ENCODE results near the gene LHFPL2.

LHFPL2 gene

GRCh38 chr5:78500871-78501270 is 147.7 kb downstream of the LHFPL2 start:
- no peak for DNase-seq (ENCODE audit: low spot score)

GRCh38 chr5:78500028-78500427 is 148.5 kb downstream of the LHFPL2 start:
- no peak for DNase-seq (ENCODE audit: low spot score)

- no peak for DNase-seq (ENCODE audit: low spot score)
Measured at GRCh38 chr5:78499485-78499884, 149.1 kb downstream of the LHFPL2 start.

- no peak for DNase-seq (ENCODE audit: low spot score)
Measured at GRCh38 chr5:78497573-78498533, 150.7 kb downstream of the LHFPL2 start.

- DNase-seq (ENCODE audit: low spot score) = no peak
Measured at GRCh38 chr5:78496373-78496772, 152.2 kb downstream of the LHFPL2 start.

GRCh38 chr5:78495800-78496199 is 152.8 kb downstream of the LHFPL2 start:
- DNase-seq (ENCODE audit: low spot score) = no peak

GRCh38 chr5:78492650-78493049 is 155.9 kb downstream of the LHFPL2 start:
- DNase-seq (ENCODE audit: low spot score) = no peak

- no peak for DNase-seq (ENCODE audit: low spot score)
Measured at GRCh38 chr5:78492224-78492623, 156.3 kb downstream of the LHFPL2 start.

GRCh38 chr5:78490709-78491485 is 157.7 kb downstream of the LHFPL2 start:
- no peak for DNase-seq (ENCODE audit: low spot score)

GRCh38 chr5:78487846-78488245 is 160.7 kb downstream of the LHFPL2 start:
- DNase-seq (ENCODE audit: low spot score) = no peak

GRCh38 chr5:78486218-78486617 is 162.4 kb downstream of the LHFPL2 start:
- DNase-seq (ENCODE audit: low spot score) = no peak

- DNase-seq (ENCODE audit: low spot score) = peak; percentile 53
Measured at GRCh38 chr5:78483809-78484521, 164.6 kb downstream of the LHFPL2 start.

- DNase-seq (ENCODE audit: low spot score) = no peak
Measured at GRCh38 chr5:78482948-78483347, 165.6 kb downstream of the LHFPL2 start.

GRCh38 chr5:78476795-78477194 is 171.8 kb downstream of the LHFPL2 start:
- no peak for DNase-seq (ENCODE audit: low spot score)

GRCh38 chr5:78475370-78475769 is 173.2 kb downstream of the LHFPL2 start:
- no peak for DNase-seq (ENCODE audit: low spot score)

GRCh38 chr5:78473751-78474150 is 174.8 kb downstream of the LHFPL2 start:
- DNase-seq (ENCODE audit: low spot score) = no peak

GRCh38 chr5:78472469-78473106 is 176.0 kb downstream of the LHFPL2 start:
- peak; percentile 31 for DNase-seq (ENCODE audit: low spot score)

- DNase-seq (ENCODE audit: low spot score) = no peak
Measured at GRCh38 chr5:78471896-78472295, 176.7 kb downstream of the LHFPL2 start.

- peak; percentile 28 for DNase-seq (ENCODE audit: low spot score)
Measured at GRCh38 chr5:78467752-78468357, 180.7 kb downstream of the LHFPL2 start.

- no peak for DNase-seq (ENCODE audit: low spot score)
Measured at GRCh38 chr5:78467140-78467539, 181.4 kb downstream of the LHFPL2 start.

- DNase-seq (ENCODE audit: low spot score) = no peak
Measured at GRCh38 chr5:78458843-78459242, 189.7 kb downstream of the LHFPL2 start.
